Naive thymus-derived CD4-positive, alpha-beta T cell (primary cell): Measurements from ENCODE around the gene HAUS7. TPM values are rescaled to one million over a fixed set of nuclear protein-coding genes. Genes with fewer than 3 reads are reported as not detected.

ENCODE experiments used
- ATAC-seq: fragments of 150-1000 bp; cut with Tn5 transposase; 2 replicates; pipeline ENCODE4 v1.10.0; 2021; ENCODE audit warnings: mild to moderate bottlenecking, moderate library complexity
- CTCF ChIA-PET: fragments of 350-600 bp; sonication (Branson Sonifier 250); formaldehyde crosslinking; loops from one replicate; lab custom pipeline; 2021; ENCODE audit warnings: antibody characterized with exemption; lab: Charles Lee
- POLR2A ChIA-PET: fragments of 350-600 bp; sonication (Branson Sonifier 250); formaldehyde crosslinking; loops from one replicate; lab custom pipeline; 2021; ENCODE audit warnings: antibody characterized with exemption, inconsistent platforms; lab: Charles Lee
- DNase-seq, 9 donors: peaks; one replicate each; pipeline versions ENCODE4 v3.0.0 to v3.0.0-alpha.2; 2020 to 2022; ENCODE audit warnings: mixed read lengths in 1 of 9
- H3K27ac ChIP-seq: one replicate; pipeline ENCODE4 v1.7.0; 2013; ENCODE audit warnings: mild to moderate bottlenecking, low read depth, low read length, moderate library complexity
- H3K27me3 ChIP-seq, 2 donors: one replicate each; pipeline ENCODE4 v1.7.0; 2013; ENCODE audit warnings: low read length in 2 of 2, mild to moderate bottlenecking in 2 of 2, moderate library complexity in 2 of 2; ENCODE audit not compliant: control insufficient read depth in 2 of 2, insufficient read depth in 2 of 2
- H3K36me3 ChIP-seq, 3 experiments: 1 replicate in 2 of 3; 2 replicates in 1 of 3; pipeline ENCODE4 v1.7.0; 2013; ENCODE audit warnings: low read length in 3 of 3, mild to moderate bottlenecking in 3 of 3, moderate library complexity in 1 of 3; ENCODE audit not compliant: insufficient read depth in 3 of 3, control insufficient read depth in 2 of 3
- H3K4me1 ChIP-seq, 2 donors: one replicate each; pipeline ENCODE4 v1.7.0; 2013; ENCODE audit warnings: low read length in 2 of 2, mild to moderate bottlenecking in 2 of 2, moderate library complexity in 1 of 2; ENCODE audit not compliant: control insufficient read depth in 2 of 2, insufficient read depth in 2 of 2
- H3K4me3 ChIP-seq: 2 replicates; pipeline ENCODE4 v1.7.0; 2013; ENCODE audit warnings: mild to moderate bottlenecking, low read length
- H3K9me3 ChIP-seq, 3 experiments: 1 replicate in 2 of 3; 2 replicates in 1 of 3; pipeline ENCODE4 v1.7.0; 2013; ENCODE audit warnings: low read length in 3 of 3; ENCODE audit not compliant: control insufficient read depth in 2 of 3
- H3K27ac Mint-ChIP-seq, 9 donors: one replicate each; pipeline ENCODE4 v1.8.0; 2020 to 2022; ENCODE audit warnings: mixed read lengths in 9 of 9, mild to moderate bottlenecking in 8 of 9, moderate library complexity in 5 of 9, inconsistent platforms in 2 of 9
- H3K27me3 Mint-ChIP-seq, 5 donors: one replicate each; pipeline ENCODE4 v1.8.0; 2021 to 2022; ENCODE audit warnings: mixed read lengths in 5 of 5, mild to moderate bottlenecking in 1 of 5
- H3K36me3 Mint-ChIP-seq, 5 donors: one replicate each; pipeline ENCODE4 v1.8.0; 2020 to 2022; ENCODE audit warnings: mixed read lengths in 5 of 5, mild to moderate bottlenecking in 3 of 5, inconsistent platforms in 1 of 5
- H3K4me1 Mint-ChIP-seq, 7 donors: one replicate each; pipeline ENCODE4 v1.8.0; 2020 to 2022; ENCODE audit warnings: mixed read lengths in 7 of 7, mild to moderate bottlenecking in 3 of 7, inconsistent platforms in 1 of 7
- H3K4me3 Mint-ChIP-seq, 10 donors: one replicate each; pipeline ENCODE4 v1.8.0; 2020 to 2022; ENCODE audit warnings: mild to moderate bottlenecking in 10 of 10, mixed read lengths in 10 of 10, moderate library complexity in 6 of 10, inconsistent platforms in 2 of 10
- H3K9me3 Mint-ChIP-seq, 11 donors: one replicate each; pipeline ENCODE4 v1.8.0; 2020 to 2022; ENCODE audit warnings: mixed read lengths in 11 of 11, mild to moderate bottlenecking in 4 of 11, inconsistent platforms in 1 of 11, moderate library complexity in 1 of 11
- intact Hi-C, 2 donors: fragments of 100-400 bp; cut with micrococcal nuclease; formaldehyde crosslinking; loops; one replicate each; pipeline ENCODE4 v1.15.1; 2023
- polyA plus RNA-seq, 2 donors: library from polyadenylated mRNA; unstranded; fragments of 300-500 nt; fragmentation: Illumina TruSeq; gene quantifications; one replicate each; pipeline ENCODE4 v1.2.3, GENCODE V29; 2021
- total RNA-seq, 6 experiments: library from RNA in 5 of 6; stranded (reverse) in 5 of 6; gene quantifications; 1 replicate in 5 of 6; 2 replicates in 1 of 6; pipeline ENCODE4 v1.2.3 and lab custom pipeline; 2021 to 2026

HAUS7 gene
- total and polyA plus RNA-seq, 7 experiments from 2014 or later: 20.7 to 44.8 (median 28.4) TPM

GRCh38 chrX:153482376-153483015 lies 12.1 kb upstream of the HAUS7 start:
- intact Hi-C loops: no loop called here
- no peaks in the 10 kb centered on the region for H3K36me3 Mint-ChIP-seq
- DNase-seq (no peak), ATAC-seq (no peak)
- no peak overlapping the region for H3K27ac Mint-ChIP-seq
- no peaks in the 10 kb centered on the region for H3K9me3 Mint-ChIP-seq
- POLR2A ChIA-PET: no interaction called here
- H3K9me3 ChIP-seq: no peaks in the 10 kb centered on the region
- H3K4me3 ChIP-seq: no peak overlapping the region
- CTCF ChIA-PET: no interaction called here
- no peaks in the 10 kb centered on the region for H3K4me1 ChIP-seq
- H3K27ac ChIP-seq: no peak overlapping the region
- H3K4me3 Mint-ChIP-seq: no peak overlapping the region
- H3K36me3 ChIP-seq: no peaks in the 10 kb centered on the region
- H3K27me3 Mint-ChIP-seq: no peaks in the 10 kb centered on the region
- H3K4me1 Mint-ChIP-seq: peaks cover 0 to 2% (median 0%) of the 10 kb centered on the region in 7 donors
- no peaks in the 10 kb centered on the region for H3K27me3 ChIP-seq

GRCh38 chrX:153481043-153481442 lies 10.7 kb upstream of the HAUS7 start:
- POLR2A ChIA-PET: no interaction called here
- H3K4me3 Mint-ChIP-seq: no peak overlapping the region
- H3K9me3 Mint-ChIP-seq: no peaks in the 10 kb centered on the region
- CTCF ChIA-PET: no interaction called here
- H3K27ac Mint-ChIP-seq: no peak overlapping the region
- no peaks in the 10 kb centered on the region for H3K27me3 ChIP-seq
- no peaks in the 10 kb centered on the region for H3K9me3 ChIP-seq
- no peak overlapping the region for H3K4me3 ChIP-seq
- intact Hi-C loops: no loop called here
- H3K4me1 ChIP-seq: no peaks in the 10 kb centered on the region
- DNase-seq (no peak), ATAC-seq (no peak)
- peaks cover 0 to 2% (median 0%) of the 10 kb centered on the region in 5 donors for H3K27me3 Mint-ChIP-seq
- no peaks in the 10 kb centered on the region for H3K36me3 ChIP-seq
- no peaks in the 10 kb centered on the region for H3K36me3 Mint-ChIP-seq
- H3K27ac ChIP-seq: no peak overlapping the region
- peaks cover 0 to 3% (median 0%) of the 10 kb centered on the region in 7 donors for H3K4me1 Mint-ChIP-seq

- intact Hi-C loops: no loop called here
- ChIA-PET CTCF (no interaction called here), POLR2A (no interaction called here)
- H3K9me3 Mint-ChIP-seq: no peaks in the 10 kb centered on the region
- DNase-seq (no peak), ATAC-seq (no peak)
- H3K27me3 ChIP-seq: no peaks in the 10 kb centered on the region
- no peaks in the 10 kb centered on the region for H3K36me3 ChIP-seq
- no peak overlapping the region for H3K27ac Mint-ChIP-seq
- H3K4me3 ChIP-seq: no peak overlapping the region
- H3K4me1 ChIP-seq: peaks cover 3 to 11% of the 10 kb centered on the region in 2 donors
- no peaks in the 10 kb centered on the region for H3K9me3 ChIP-seq
- peaks cover 0 to 14% (median 0%) of the 10 kb centered on the region in 7 donors for H3K4me1 Mint-ChIP-seq
- H3K36me3 Mint-ChIP-seq: no peaks in the 10 kb centered on the region
- no peak overlapping the region for H3K27ac ChIP-seq
- no peak overlapping the region for H3K4me3 Mint-ChIP-seq
- peaks cover 0 to 5% (median 0%) of the 10 kb centered on the region in 5 donors for H3K27me3 Mint-ChIP-seq
Measured at GRCh38 chrX:153478746-153479145, 8.4 kb upstream of the HAUS7 start.

DNA sequence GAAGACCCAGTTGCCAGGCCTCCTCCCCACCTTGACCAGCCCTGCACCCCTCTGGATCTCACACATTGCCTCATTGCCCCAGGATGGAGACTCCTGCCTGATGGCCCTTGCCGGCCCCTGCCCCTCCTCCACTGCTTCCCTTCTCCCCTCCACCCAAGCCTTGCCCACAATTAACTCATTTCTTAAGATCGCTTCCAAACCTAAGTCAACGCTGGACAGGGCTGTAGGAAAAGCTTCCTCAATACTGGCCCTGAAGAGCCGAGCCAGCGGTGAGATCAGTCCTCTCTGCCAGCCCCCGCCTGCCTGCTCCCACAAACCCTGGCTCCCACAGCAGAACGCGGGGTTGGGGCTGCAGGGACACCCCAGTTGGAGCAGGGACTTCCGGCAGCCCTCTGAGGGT lies 7.5 kb upstream of the HAUS7 start:
- no peak overlapping the region for H3K4me3 Mint-ChIP-seq
- no peak overlapping the region for H3K27ac Mint-ChIP-seq
- H3K27me3 Mint-ChIP-seq: peaks cover 0 to 5% (median 0%) of the 10 kb centered on the region in 5 donors
- H3K36me3 ChIP-seq: no peaks in the 10 kb centered on the region
- ChIA-PET CTCF (no interaction called here), POLR2A (no interaction called here)
- ATAC-seq: no peak
- no peaks in the 10 kb centered on the region for H3K9me3 ChIP-seq
- DNase-seq: no peak
- H3K27me3 ChIP-seq: no peaks in the 10 kb centered on the region
- no peaks in the 10 kb centered on the region for H3K36me3 Mint-ChIP-seq
- H3K9me3 Mint-ChIP-seq: no peaks in the 10 kb centered on the region
- H3K4me3 ChIP-seq: no peak overlapping the region
- intact Hi-C loops: no loop called here
- H3K27ac ChIP-seq: no peak overlapping the region
- peaks cover 0 to 18% (median 2%) of the 10 kb centered on the region in 7 donors for H3K4me1 Mint-ChIP-seq
- peaks cover 3 to 11% of the 10 kb centered on the region in 2 donors for H3K4me1 ChIP-seq

- Histone ChIP-seq H3K36me3 (no peaks in the 10 kb centered on the region), H3K9me3 (no peaks in the 10 kb centered on the region), H3K4me1 (peaks cover 3 to 11% of the 10 kb centered on the region in 2 donors), H3K27ac (no peak overlapping the region), H3K4me3 (no peak overlapping the region), H3K27me3 (no peaks in the 10 kb centered on the region)
- no peak overlapping the region for H3K4me3 Mint-ChIP-seq
- H3K36me3 Mint-ChIP-seq: no peaks in the 10 kb centered on the region
- H3K9me3 Mint-ChIP-seq: no peaks in the 10 kb centered on the region
- POLR2A ChIA-PET: no interaction called here
- ATAC-seq (no peak), DNase-seq (no peak)
- peaks cover 0 to 5% (median 0%) of the 10 kb centered on the region in 5 donors for H3K27me3 Mint-ChIP-seq
- CTCF ChIA-PET: interaction anchor here (2.2 kb wide), 1 partner anchor 30 kb away, joined by 11 read pairs; no protein-coding TSS in a partner anchor
- peaks cover 0 to 18% (median 2%) of the 10 kb centered on the region in 7 donors for H3K4me1 Mint-ChIP-seq
- no peak overlapping the region for H3K27ac Mint-ChIP-seq
- intact Hi-C loops: no loop called here
Measured at GRCh38 chrX:153477364-153477857, 7.0 kb upstream of the HAUS7 start.

- ATAC-seq (no peak), DNase-seq (no peak)
- Histone ChIP-seq H3K4me1 (peaks cover 3 to 11% of the 10 kb centered on the region in 2 donors), H3K27ac (no peak overlapping the region), H3K9me3 (no peaks in the 10 kb centered on the region), H3K27me3 (no peaks in the 10 kb centered on the region), H3K4me3 (no peak overlapping the region), H3K36me3 (no peaks in the 10 kb centered on the region)
- intact Hi-C loops: no loop called here
- ChIA-PET CTCF (interaction anchor here (2.2 kb wide), 1 partner anchor 30 kb away, joined by 11 read pairs; no protein-coding TSS in a partner anchor), POLR2A (no interaction called here)
- H3K27ac Mint-ChIP-seq: no peak overlapping the region
- no peaks in the 10 kb centered on the region for H3K9me3 Mint-ChIP-seq
- H3K4me1 Mint-ChIP-seq: peaks cover 0 to 18% (median 5%) of the 10 kb centered on the region in 7 donors
- H3K4me3 Mint-ChIP-seq: no peak overlapping the region
- no peaks in the 10 kb centered on the region for H3K36me3 Mint-ChIP-seq
- peaks cover 0 to 5% (median 0%) of the 10 kb centered on the region in 5 donors for H3K27me3 Mint-ChIP-seq
Measured at GRCh38 chrX:153476666-153477363, 6.4 kb upstream of the HAUS7 start.
